AG04450 (cell line): ENCODE results near the gene CFAP57. TPM values are rescaled to one million over a fixed set of nuclear protein-coding genes. Genes with fewer than 3 reads are reported as not detected.

Experiments
- CTCF ChIA-PET: fragments of 300-600, 350-600 bp; formaldehyde crosslinking; extraction: SDS; loops from one replicate; lab custom pipeline; 2022; ENCODE audit warnings: antibody characterized with exemption, inconsistent platforms; lab: Charles Lee
- POLR2A ChIA-PET: fragments of 350-600 bp; formaldehyde crosslinking; extraction: SDS; loops from one replicate; lab custom pipeline; 2021; ENCODE audit warnings: antibody characterized with exemption, inconsistent platforms; lab: Yijun Ruan, JAX
- DNase-seq: peaks from one replicate; pipeline ENCODE4 v3.0.0-alpha.2; 2011; ENCODE audit warnings: low read depth, low spot score
- H3K27ac ChIP-seq: one replicate; pipeline ENCODE4 v1.5.1; 2012; ENCODE audit warnings: low read depth, low read length, control low read depth
- H3K27me3 ChIP-seq: one replicate; pipeline ENCODE4 v1.6.0; 2012; ENCODE audit warnings: low read length; ENCODE audit not compliant: control insufficient read depth, insufficient read depth
- H3K4me3 ChIP-seq: 2 replicates; pipeline ENCODE4 v1.5.1; 2011; ENCODE audit warnings: mild to moderate bottlenecking, low read depth, low read length, control low read depth
- H3K9me3 ChIP-seq: 2 replicates; pipeline ENCODE4 v1.5.1; 2012; ENCODE audit warnings: low read length; ENCODE audit not compliant: control insufficient read depth, insufficient read depth
- polyA plus RNA-seq: library from polyadenylated mRNA; depleted of rRNA; stranded (reverse); fragments of >200 nt; gene quantifications from 2 replicates; pipeline ENCODE4 v1.2.3, GENCODE V29; 2011
- TF ChIP-seq, protein P1 (sequence below): IDR thresholded peaks from 2 replicates; pipeline ENCODE4 v1.5.1; 2011; ENCODE audit warnings: low read depth, low read length, control low read depth, inconsistent platforms

Gene CFAP57
- polyA plus RNA-seq, 1 experiment = 0.58 TPM

DNA sequence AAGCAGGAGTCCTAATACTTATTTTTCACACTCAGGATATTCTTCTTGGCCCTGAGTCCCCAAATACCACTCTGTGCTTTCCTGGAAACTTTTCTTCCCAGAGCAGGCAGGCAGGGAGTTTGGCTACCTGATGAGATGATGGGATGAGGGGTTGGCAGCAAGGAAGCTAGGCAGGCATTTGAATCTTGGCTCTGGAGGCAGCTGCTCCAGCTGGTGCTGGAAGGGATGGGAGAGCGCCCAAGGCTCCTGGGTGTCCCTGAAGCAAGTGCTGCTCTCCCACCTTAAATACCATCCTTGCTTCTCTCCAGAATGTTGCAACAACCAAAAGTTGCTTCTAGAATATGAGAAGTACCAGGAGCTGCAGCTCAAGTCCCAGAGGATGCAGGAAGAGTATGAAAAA lies 49.7 kb downstream of the CFAP57 start:
- no peak for DNase-seq
- TF ChIP-seq, protein P1, sequence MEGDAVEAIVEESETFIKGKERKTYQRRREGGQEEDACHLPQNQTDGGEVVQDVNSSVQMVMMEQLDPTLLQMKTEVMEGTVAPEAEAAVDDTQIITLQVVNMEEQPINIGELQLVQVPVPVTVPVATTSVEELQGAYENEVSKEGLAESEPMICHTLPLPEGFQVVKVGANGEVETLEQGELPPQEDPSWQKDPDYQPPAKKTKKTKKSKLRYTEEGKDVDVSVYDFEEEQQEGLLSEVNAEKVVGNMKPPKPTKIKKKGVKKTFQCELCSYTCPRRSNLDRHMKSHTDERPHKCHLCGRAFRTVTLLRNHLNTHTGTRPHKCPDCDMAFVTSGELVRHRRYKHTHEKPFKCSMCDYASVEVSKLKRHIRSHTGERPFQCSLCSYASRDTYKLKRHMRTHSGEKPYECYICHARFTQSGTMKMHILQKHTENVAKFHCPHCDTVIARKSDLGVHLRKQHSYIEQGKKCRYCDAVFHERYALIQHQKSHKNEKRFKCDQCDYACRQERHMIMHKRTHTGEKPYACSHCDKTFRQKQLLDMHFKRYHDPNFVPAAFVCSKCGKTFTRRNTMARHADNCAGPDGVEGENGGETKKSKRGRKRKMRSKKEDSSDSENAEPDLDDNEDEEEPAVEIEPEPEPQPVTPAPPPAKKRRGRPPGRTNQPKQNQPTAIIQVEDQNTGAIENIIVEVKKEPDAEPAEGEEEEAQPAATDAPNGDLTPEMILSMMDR = no peak
- no peak overlapping the region for H3K4me3 ChIP-seq
- ChIA-PET POLR2A (no interaction called here), CTCF (interaction anchor here (5.5 kb wide), 1 partner anchor 193 kb away, joined by 18 read pairs; no protein-coding TSS in a partner anchor)
- H3K9me3 ChIP-seq = no peaks in the 10 kb centered on the region; the same call in 1 of the 2 replicates
- H3K27ac ChIP-seq = no peak overlapping the region
- no peaks in the 10 kb centered on the region for H3K27me3 ChIP-seq

DNA sequence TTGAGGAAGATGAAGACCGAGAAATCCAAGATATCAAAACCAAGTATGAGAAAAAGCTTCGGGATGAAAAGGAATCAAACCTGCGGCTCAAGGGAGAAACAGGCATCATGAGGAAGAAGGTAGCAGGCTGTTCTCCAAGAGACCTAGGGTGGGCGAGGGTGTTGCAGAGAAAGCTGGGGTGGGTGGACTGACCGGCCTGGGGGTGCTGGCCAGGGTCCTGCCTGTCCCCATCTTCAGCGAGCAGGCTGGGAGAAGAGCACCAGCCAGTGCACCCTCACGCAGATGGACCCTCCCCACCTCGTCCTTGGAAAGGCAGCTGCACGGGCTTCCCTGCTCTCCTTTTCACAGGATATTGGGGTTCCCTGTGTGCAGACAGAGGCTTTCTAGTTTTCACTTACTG lies 50.7 kb downstream of the CFAP57 start:
- Histone ChIP-seq H3K27me3 (no peaks in the 10 kb centered on the region), H3K4me3 (no peak overlapping the region), H3K27ac (no peak overlapping the region), H3K9me3 (no peaks in the 10 kb centered on the region; the same call in 1 of the 2 replicates)
- TF ChIP-seq, protein P1 = no peak
- POLR2A ChIA-PET = no interaction called here
- DNase-seq = no peak
- CTCF ChIA-PET = interaction anchor here (5.5 kb wide), 1 partner anchor 192 kb away, joined by 18 read pairs; no protein-coding TSS in a partner anchor

DNA sequence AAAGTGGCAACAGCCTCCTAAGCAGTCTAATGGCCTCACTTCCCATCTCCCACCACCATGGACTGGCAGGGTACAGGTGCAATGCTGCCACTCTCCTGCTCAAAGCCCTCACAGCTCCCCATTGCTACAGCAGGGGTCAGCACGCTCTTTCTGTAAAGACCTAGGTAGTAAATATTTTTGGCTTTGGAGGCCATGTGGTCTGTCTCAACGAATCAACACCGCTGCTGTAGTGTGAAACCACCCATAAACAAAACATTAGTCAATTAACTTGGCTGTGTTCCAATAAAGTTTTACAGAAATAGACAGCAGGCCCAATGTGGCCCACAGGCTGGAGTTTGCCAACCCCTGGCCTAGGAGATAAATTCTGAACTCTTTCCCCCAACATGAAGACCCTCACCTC lies 53.0 kb downstream of the CFAP57 start:
- no peaks in the 10 kb centered on the region; the same call in 1 of the 2 replicates for H3K9me3 ChIP-seq
- ChIA-PET POLR2A (no interaction called here), CTCF (interaction anchor here (6.5 kb wide), 1 partner anchor 188 kb away, joined by 141 read pairs; no protein-coding TSS in a partner anchor)
- TF ChIP-seq, protein P1 = no peak
- no peak overlapping the region for H3K4me3 ChIP-seq
- H3K27ac ChIP-seq = no peak overlapping the region
- DNase-seq = no peak
- H3K27me3 ChIP-seq = no peaks in the 10 kb centered on the region

DNA sequence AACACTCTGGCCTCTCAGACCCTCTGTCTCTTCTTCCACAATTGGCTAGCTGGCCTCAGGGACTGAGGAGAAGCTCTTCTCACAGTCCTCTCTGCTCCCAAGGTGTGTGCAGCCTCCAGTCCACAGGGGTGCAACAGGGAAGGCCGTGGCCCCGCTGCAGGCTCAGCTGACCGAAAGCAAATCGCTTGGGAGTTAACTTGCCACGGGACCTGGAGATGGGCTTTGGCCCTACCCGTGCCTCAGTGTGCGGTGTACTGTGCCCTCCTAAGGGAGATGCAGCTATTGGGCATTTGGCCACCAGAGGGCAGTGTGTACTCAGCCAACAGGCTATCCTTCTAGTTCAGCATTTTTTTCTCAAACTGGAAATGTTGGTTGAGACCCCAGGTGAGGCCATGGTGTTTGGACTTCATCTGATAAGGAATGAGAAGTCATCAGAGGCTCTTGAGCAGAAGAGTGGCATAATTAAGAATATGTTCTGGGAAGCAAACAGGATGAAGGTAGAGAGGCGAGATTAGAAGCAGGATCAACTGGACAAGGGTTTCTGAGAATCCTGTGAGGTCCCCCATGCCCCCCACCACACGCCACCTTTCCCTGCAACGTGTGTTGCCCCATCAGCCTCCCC lies 55.1 kb downstream of the CFAP57 start:
- peak; percentile 36 for DNase-seq
- no peaks in the 10 kb centered on the region for H3K27me3 ChIP-seq
- no peaks in the 10 kb centered on the region; the same call in 1 of the 2 replicates for H3K9me3 ChIP-seq
- H3K27ac ChIP-seq = no peak overlapping the region
- ChIA-PET POLR2A (interaction anchor here (1.2 kb wide), 2 partner anchors 21 to 131 kb away, joined by 4 to 5 read pairs; partner anchors contain the start of gene CDC20), CTCF (interaction anchor here (0.6 to 6.5 kb wide), 34 partner anchors 8 to 856 kb away, joined by 3 to 141 read pairs (median 4); partner anchors contain the start of genes CDC20, KDM4A, MED8 and SZT2)
- no peak overlapping the region for H3K4me3 ChIP-seq
- TF ChIP-seq, protein P1 = peak; percentile 93
